ENCODE measurements around the gene SFMBT2.

The SFMBT2 gene

DNA sequence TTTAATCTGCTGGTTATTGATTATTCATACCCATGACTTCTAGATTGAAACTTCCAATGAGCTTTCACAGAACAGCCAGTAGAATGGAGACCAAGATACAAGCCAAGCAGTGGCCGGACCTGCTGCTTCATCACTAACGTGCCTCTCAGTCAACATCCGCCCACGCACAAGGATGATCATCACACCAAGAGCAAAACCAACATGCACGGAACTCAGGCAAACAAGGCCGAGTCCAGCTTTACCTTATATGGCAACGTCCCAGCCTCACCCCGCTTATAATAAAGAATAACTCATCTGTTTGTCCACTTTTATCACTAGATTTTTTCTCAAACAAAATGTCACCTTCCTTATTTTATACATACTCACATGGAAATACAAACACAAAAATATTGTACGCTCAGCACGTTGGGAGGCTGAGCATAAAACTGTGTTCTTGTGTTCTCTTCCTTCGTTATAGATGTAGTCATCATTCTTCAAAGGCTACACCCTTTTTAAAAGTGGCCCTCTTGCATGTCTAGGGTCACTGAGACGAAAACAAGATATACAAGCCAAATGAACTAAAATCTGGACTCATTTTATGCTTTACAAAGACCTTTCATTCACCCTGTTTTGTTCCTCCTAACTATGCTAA, 122.7 kb downstream of the SFMBT2 start:
- TF ChIP-seq, protein P1, sequence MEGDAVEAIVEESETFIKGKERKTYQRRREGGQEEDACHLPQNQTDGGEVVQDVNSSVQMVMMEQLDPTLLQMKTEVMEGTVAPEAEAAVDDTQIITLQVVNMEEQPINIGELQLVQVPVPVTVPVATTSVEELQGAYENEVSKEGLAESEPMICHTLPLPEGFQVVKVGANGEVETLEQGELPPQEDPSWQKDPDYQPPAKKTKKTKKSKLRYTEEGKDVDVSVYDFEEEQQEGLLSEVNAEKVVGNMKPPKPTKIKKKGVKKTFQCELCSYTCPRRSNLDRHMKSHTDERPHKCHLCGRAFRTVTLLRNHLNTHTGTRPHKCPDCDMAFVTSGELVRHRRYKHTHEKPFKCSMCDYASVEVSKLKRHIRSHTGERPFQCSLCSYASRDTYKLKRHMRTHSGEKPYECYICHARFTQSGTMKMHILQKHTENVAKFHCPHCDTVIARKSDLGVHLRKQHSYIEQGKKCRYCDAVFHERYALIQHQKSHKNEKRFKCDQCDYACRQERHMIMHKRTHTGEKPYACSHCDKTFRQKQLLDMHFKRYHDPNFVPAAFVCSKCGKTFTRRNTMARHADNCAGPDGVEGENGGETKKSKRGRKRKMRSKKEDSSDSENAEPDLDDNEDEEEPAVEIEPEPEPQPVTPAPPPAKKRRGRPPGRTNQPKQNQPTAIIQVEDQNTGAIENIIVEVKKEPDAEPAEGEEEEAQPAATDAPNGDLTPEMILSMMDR (IDR thresholded peaks at IDR 0.05): no peak
- H3K4me1 ChIP-seq (ENCODE audit: control insufficient read depth in 1 of 2, insufficient read depth in 1 of 2, low read depth in 1 of 2, low read length in 1 of 2): peaks cover 6% of the 10 kb centered on the region in 2 experiments
- H3K9me3 ChIP-seq: no peaks in the 10 kb centered on the region
- no peaks in the 10 kb centered on the region for H3K27me3 ChIP-seq
- H3K36me3 ChIP-seq: no peaks in the 10 kb centered on the region
- no peak overlapping the region for H3K27ac ChIP-seq
- H3K4me3 ChIP-seq (ENCODE audit: low read depth in 1 of 2, low read length in 1 of 2): no peak overlapping the region

DNA sequence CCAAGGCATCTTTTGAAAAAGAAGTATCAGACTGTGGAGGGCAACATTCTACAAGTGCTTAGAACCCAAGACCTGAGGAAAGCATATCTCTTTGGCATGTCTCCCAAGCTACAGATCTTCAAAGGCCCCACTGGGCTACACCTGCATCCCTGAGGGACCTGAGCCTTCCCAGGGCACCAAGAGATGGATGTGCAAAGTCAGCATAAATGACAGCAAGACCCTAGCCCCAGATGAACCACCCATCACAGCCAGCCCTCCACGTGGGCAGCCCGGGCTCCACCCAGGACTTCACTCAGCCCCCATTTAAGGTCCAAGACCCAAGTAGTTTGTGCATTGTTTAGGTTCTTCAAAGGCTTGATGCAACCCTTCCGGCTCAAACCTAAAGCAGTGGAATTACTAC, 123.5 kb downstream of the SFMBT2 start:
- peaks cover 6% of the 10 kb centered on the region in 2 experiments for H3K4me1 ChIP-seq (ENCODE audit: control insufficient read depth in 1 of 2, insufficient read depth in 1 of 2, low read depth in 1 of 2, low read length in 1 of 2)
- no peak overlapping the region for H3K27ac ChIP-seq
- H3K4me3 ChIP-seq (ENCODE audit: low read depth in 1 of 2, low read length in 1 of 2): no peak overlapping the region
- no peaks in the 10 kb centered on the region for H3K36me3 ChIP-seq
- H3K27me3 ChIP-seq: no peaks in the 10 kb centered on the region
- no peaks in the 10 kb centered on the region for H3K9me3 ChIP-seq
- TF ChIP-seq, protein P1 (IDR thresholded peaks at IDR 0.05): no peak

DNA sequence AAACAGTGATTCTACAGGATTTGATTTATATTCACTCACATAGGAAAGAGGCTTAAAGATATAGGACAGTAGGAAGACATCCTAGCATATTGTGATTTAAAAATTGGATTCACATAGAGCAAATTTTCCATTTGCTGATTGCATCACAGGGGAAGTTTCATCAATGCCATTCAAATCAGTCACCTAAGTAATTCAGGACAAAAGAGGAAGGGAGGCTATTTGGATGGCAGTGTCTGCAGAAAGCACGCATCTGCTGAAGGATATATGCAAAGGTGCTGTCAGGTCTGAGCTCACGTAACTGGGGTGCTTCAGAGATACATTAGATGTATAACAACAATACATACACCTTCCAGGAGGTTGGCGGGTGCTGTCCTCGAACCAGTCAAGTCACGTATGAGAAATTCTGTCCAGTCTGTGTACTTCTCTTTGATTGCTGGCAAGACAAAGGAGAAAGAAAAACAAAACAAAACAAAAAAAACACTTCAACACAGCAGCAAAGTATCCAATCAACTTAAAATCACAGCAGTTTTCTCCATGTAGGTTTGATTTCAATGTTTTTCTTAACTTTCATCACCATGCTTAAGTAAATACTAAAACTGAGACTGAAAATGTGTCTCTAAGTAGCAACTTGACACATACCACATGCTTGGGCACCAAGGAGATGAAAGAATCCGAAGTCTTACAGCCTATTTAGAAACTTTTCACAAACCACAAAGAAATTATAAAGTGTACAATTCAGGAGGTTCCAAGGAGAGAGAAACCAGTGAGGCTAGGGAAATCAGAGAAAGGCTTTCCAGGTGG, 125.1 kb downstream of the SFMBT2 start:
- H3K27ac ChIP-seq: no peak overlapping the region
- no peak overlapping the region for H3K4me3 ChIP-seq (ENCODE audit: low read depth in 1 of 2, low read length in 1 of 2)
- no peaks in the 10 kb centered on the region for H3K27me3 ChIP-seq
- peaks cover 6% of the 10 kb centered on the region in 2 experiments for H3K4me1 ChIP-seq (ENCODE audit: control insufficient read depth in 1 of 2, insufficient read depth in 1 of 2, low read depth in 1 of 2, low read length in 1 of 2)
- no peaks in the 10 kb centered on the region for H3K36me3 ChIP-seq
- H3K9me3 ChIP-seq: no peaks in the 10 kb centered on the region
- TF ChIP-seq, protein P1 (IDR thresholded peaks at IDR 0.05): no peak

DNA sequence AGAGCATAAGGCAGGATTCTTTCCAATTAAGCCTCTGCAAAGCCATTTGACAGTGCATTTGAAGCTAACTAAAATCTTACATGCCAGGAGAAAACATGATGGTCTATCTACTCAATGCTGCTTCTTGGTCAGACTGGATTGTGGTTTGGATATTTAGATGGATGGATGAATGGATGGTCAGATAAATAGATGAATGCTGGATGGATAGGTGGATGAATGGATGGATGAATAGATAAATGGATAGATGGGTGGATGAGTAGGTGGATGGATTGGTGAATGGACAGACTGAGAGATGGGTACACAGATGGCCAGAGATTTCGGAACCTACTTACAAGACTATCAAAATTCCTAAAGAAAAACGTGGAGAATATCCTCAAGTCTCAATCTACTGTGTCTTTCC, 127.6 kb downstream of the SFMBT2 start:
- TF ChIP-seq, protein P1 (IDR thresholded peaks at IDR 0.05): no peak
- Histone ChIP-seq H3K4me1 (ENCODE audit: control insufficient read depth in 1 of 2, insufficient read depth in 1 of 2, low read depth in 1 of 2, low read length in 1 of 2) (peaks cover 6% of the 10 kb centered on the region in 2 experiments), H3K36me3 (no peaks in the 10 kb centered on the region), H3K27me3 (no peaks in the 10 kb centered on the region), H3K9me3 (no peaks in the 10 kb centered on the region), H3K27ac (no peak overlapping the region), H3K4me3 (ENCODE audit: low read depth in 1 of 2, low read length in 1 of 2) (no peak overlapping the region)

DNA sequence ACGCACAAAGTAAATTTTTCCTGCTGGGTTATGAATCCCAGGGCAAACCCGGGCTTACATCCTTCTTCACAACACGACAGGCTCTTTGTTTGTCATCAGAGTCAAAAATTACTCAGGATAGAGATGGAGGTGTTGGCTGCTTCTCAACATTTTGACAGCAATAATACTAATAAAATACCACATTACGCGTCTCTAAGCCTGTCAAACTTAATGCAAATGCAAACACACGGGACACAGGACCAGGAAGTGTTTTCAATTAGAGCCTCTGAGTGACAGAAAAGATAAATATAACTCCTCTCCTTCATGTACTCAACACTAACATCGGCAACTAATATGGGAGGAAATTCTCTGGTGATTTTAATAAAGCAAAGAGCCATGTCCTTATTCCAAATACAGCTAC, 128.4 kb downstream of the SFMBT2 start:
- H3K27me3 ChIP-seq: no peaks in the 10 kb centered on the region

More for the DNA sequence above, 128.4 kb downstream of the SFMBT2 start:
- Histone ChIP-seq H3K4me3 (ENCODE audit: low read depth in 1 of 2, low read length in 1 of 2) (no peak overlapping the region), H3K4me1 (ENCODE audit: control insufficient read depth in 1 of 2, insufficient read depth in 1 of 2, low read depth in 1 of 2, low read length in 1 of 2) (peaks cover 2% of the 10 kb centered on the region in 2 experiments), H3K36me3 (no peaks in the 10 kb centered on the region), H3K27ac (no peak overlapping the region), H3K9me3 (no peaks in the 10 kb centered on the region)
- TF ChIP-seq, protein P1 (IDR thresholded peaks at IDR 0.05): no peak
